Prostate gland (tissue), 2 donors: ENCODE measurements around the gene MSRB3. TPM values are rescaled to one million over a fixed set of nuclear protein-coding genes. Genes with fewer than 3 reads are reported as not detected.

ENCODE experiments used
- DNase-seq: peaks from one replicate; pipeline ENCODE4 v3.0.0-alpha.2; 2019; ENCODE audit warnings: low spot score
- H3K27ac ChIP-seq, 2 donors: fragments of 200-600 bp; sonication (generic); 2 replicates each; pipeline ENCODE4 v1.5.1; 2017 to 2019
- H3K27me3 ChIP-seq: fragments of 200-600 bp; sonication (generic); replicated peaks from 2 replicates; pipeline ENCODE4 v1.5.1; 2019; ENCODE audit not compliant: insufficient read depth
- H3K36me3 ChIP-seq, 2 donors: fragments of 200-600 bp; sonication (generic); 1 replicate in 1 of 2; 2 replicates in 1 of 2; pipeline versions ENCODE4 v1.5.1 to v1.8.1; 2017 to 2019
- H3K4me1 ChIP-seq: fragments of 200-600 bp; sonication (generic); replicated peaks from 2 replicates; pipeline ENCODE4 v1.5.1; 2019
- H3K4me3 ChIP-seq, 2 donors: fragments of 200-600 bp; sonication (generic); 2 replicates each; pipeline ENCODE4 v1.5.1; 2017 to 2019
- H3K9me3 ChIP-seq: fragments of 200-600 bp; sonication (generic); 2 replicates; pipeline ENCODE4 v1.5.1; 2017
- POLR2A ChIP-seq: fragments of 450-650 bp; IDR thresholded peaks from one replicate; pipeline ENCODE4 v1.6.1; 2016; ENCODE audit warnings: antibody characterized with exemption, mild to moderate bottlenecking
- POLR2AphosphoS5 ChIP-seq: sonication (generic); formaldehyde crosslinking; IDR thresholded peaks from one replicate; pipeline ENCODE4 v1.6.1; 2017; ENCODE audit warnings: antibody characterized with exemption
- WGBS: methylation state at CpG from one replicate; pipeline ENCODE4 v1.1.5; 2018; 5-methylcytosine and 5-hydroxymethylcytosine counted together
- intact Hi-C: fragments of 100-400 bp; cut with DNase I; formaldehyde crosslinking; loops from one replicate; pipeline ENCODE4 v1.14.2; 2022
- total RNA-seq, 2 donors: library from RNA; depleted of rRNA; stranded (reverse); fragments of >200 nt; gene quantifications; one replicate each; pipeline ENCODE4 v1.1.0, GENCODE V29; 2016
- TF ChIP-seq, protein P1 (sequence below), 4 experiments: fragments of 200-600 bp in 2 of 4; fragments of 450-650 bp in 2 of 4; sonication (generic) in 2 of 4; IDR thresholded peaks; 1 replicate in 3 of 4; 2 replicates in 1 of 4; pipeline ENCODE4 v1.5.1; 2016 to 2019; ENCODE audit warnings: antibody characterized with exemption in 4 of 4, mild to moderate bottlenecking in 2 of 4, moderate library complexity in 2 of 4

The MSRB3 gene
- total RNA-seq, 2 donors from 2014 or later = 32.2 to 42.9 TPM

DNA sequence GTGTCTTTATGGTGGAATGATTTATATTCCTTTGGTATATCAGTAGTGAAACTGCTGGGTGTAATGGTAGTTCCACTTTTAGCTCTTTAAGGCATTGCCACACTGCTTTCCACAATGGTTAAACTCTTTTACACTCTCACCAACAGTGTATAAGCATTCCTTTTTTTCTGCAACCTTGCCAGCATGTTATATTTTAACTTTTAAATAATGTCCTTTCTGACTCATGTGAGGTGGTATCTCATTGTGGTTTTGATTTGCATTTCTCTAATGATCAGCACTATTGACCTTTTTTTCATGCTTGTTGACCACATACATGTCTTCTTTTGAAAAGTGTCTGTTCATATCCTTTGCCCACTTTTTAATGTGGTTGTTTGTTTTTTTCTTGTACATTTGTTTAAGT is 142.5 kb downstream of the MSRB3 start:
- no peak overlapping the region for H3K27ac ChIP-seq
- TF ChIP-seq POLR2AphosphoS5 (no peak), POLR2A (no peak)
- TF ChIP-seq, protein P1, sequence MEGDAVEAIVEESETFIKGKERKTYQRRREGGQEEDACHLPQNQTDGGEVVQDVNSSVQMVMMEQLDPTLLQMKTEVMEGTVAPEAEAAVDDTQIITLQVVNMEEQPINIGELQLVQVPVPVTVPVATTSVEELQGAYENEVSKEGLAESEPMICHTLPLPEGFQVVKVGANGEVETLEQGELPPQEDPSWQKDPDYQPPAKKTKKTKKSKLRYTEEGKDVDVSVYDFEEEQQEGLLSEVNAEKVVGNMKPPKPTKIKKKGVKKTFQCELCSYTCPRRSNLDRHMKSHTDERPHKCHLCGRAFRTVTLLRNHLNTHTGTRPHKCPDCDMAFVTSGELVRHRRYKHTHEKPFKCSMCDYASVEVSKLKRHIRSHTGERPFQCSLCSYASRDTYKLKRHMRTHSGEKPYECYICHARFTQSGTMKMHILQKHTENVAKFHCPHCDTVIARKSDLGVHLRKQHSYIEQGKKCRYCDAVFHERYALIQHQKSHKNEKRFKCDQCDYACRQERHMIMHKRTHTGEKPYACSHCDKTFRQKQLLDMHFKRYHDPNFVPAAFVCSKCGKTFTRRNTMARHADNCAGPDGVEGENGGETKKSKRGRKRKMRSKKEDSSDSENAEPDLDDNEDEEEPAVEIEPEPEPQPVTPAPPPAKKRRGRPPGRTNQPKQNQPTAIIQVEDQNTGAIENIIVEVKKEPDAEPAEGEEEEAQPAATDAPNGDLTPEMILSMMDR (IDR thresholded peaks at IDR 0.05) = no peak
- intact Hi-C loops = no loop called here

DNA sequence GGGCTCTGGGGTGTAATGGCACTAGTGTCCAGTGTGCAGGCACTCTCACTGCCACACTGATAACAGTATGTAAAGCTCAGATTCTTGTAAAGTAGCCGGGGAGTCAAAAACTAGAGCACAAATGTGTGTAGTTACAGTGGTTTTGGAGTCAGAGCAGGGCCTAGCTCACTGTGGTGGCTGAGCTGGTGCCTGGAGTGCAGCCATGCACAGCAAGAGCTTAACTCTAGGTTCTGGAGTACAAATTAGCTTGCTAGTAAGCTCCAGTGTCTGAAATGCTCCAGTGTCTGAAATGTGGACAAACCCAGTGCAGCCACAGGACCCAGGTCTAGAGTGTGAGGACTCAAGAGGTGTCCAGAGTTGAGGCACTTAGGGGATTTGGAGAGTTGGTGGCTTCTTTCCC is 149.2 kb downstream of the MSRB3 start:
- Histone ChIP-seq H3K4me3 (no peak overlapping the region), H3K27me3 (no peaks in the 10 kb centered on the region), H3K36me3 (no peaks in the 10 kb centered on the region), H3K4me1 (no peaks in the 10 kb centered on the region), H3K9me3 (no peaks in the 10 kb centered on the region), H3K27ac (no peak overlapping the region)
- TF ChIP-seq, protein P1 (IDR thresholded peaks at IDR 0.05) = no peak
- no peak for TF ChIP-seq POLR2A
- no peak for TF ChIP-seq POLR2AphosphoS5
- intact Hi-C loops = no loop called here
- WGBS = 88% methylated on average over 1 of the region's 1 CpG
- no peak for DNase-seq

More for the DNA sequence above, 142.5 kb downstream of the MSRB3 start:
- Histone ChIP-seq H3K9me3 (no peaks in the 10 kb centered on the region), H3K4me3 (no peak overlapping the region), H3K27me3 (no peaks in the 10 kb centered on the region), H3K36me3 (no peaks in the 10 kb centered on the region), H3K4me1 (no peaks in the 10 kb centered on the region)
- no peak for DNase-seq

- Histone ChIP-seq H3K36me3 (no peaks in the 10 kb centered on the region), H3K4me1 (no peaks in the 10 kb centered on the region), H3K9me3 (no peaks in the 10 kb centered on the region), H3K27me3 (no peaks in the 10 kb centered on the region), H3K27ac (no peak overlapping the region), H3K4me3 (no peak overlapping the region)
- no peak for TF ChIP-seq POLR2A
- TF ChIP-seq POLR2AphosphoS5 = no peak
- TF ChIP-seq, protein P1 (IDR thresholded peaks at IDR 0.05) = no peak
- WGBS = 56% methylated on average over 1 of the region's 1 CpG
- DNase-seq = no peak
- intact Hi-C loops = no loop called here
These were observed 151.5 kb downstream of the MSRB3 start for GRCh38 chr12:65430006-65430405.

- H3K9me3 ChIP-seq = no peaks in the 10 kb centered on the region
- H3K36me3 ChIP-seq = no peaks in the 10 kb centered on the region
- H3K27ac ChIP-seq = no peak overlapping the region
- 75% methylated on average over 3 of the region's 3 CpGs for WGBS
- TF ChIP-seq, protein P1 (IDR thresholded peaks at IDR 0.05) = no peak
- no peak for TF ChIP-seq POLR2AphosphoS5
- TF ChIP-seq POLR2A = no peak
- H3K27me3 ChIP-seq = no peaks in the 10 kb centered on the region
- H3K4me1 ChIP-seq = no peaks in the 10 kb centered on the region
- intact Hi-C loops = no loop called here
- DNase-seq = no peak
- H3K4me3 ChIP-seq = no peak overlapping the region
These were observed 152.3 kb downstream of the MSRB3 start for GRCh38 chr12:65430571-65431306.

DNA sequence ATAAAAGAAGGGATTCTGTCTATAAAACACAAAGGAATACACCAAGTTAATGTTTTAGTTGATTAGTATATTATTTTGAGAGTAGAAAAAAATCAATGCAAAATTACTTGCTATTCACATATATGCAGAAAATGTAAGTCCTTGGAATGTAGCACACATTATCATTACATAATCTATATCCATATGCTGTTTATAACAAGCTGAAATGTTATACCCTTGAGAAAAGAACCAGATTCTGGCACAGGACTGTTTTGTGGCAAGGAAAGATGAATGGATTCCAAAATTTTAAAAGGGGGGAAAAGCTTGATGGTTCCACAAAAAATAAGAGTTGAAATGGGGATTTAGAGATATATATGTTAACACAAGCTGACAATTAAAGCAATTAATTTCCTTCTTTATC is 153.6 kb downstream of the MSRB3 start:
- Histone ChIP-seq H3K36me3 (no peaks in the 10 kb centered on the region), H3K27ac (no peak overlapping the region), H3K9me3 (no peaks in the 10 kb centered on the region), H3K4me1 (no peaks in the 10 kb centered on the region), H3K4me3 (no peak overlapping the region), H3K27me3 (no peaks in the 10 kb centered on the region)
- TF ChIP-seq POLR2AphosphoS5 = no peak
- TF ChIP-seq, protein P1 (IDR thresholded peaks at IDR 0.05) = no peak
- no peak for TF ChIP-seq POLR2A
- intact Hi-C loops = no loop called here
- no peak for DNase-seq
